Ovary (tissue), 3 donors: ENCODE data around the gene CCDC187.

Experiments
- EP300 ChIP-seq: sonication (generic); formaldehyde crosslinking; IDR thresholded peaks from one replicate; pipeline ENCODE4 v1.6.1; 2017; ENCODE audit warnings: antibody characterized with exemption
- POLR2A ChIP-seq: fragments of 450-650 bp; IDR thresholded peaks from one replicate; pipeline ENCODE4 v1.6.1; 2017; ENCODE audit warnings: antibody characterized with exemption, mild to moderate bottlenecking, moderate library complexity
- TF ChIP-seq, protein P1 (sequence below), 3 donors: fragments of 450-650 bp in 2 of 3; fragments of 200-600 bp in 1 of 3; IDR thresholded peaks; one replicate each; pipeline versions ENCODE4 v1.5.1 to v1.8.0; 2016 to 2022; ENCODE audit warnings: antibody characterized with exemption in 3 of 3, mild to moderate bottlenecking in 1 of 3
- donor health status: DM: no; HTN: no; CAD: no.

DNA sequence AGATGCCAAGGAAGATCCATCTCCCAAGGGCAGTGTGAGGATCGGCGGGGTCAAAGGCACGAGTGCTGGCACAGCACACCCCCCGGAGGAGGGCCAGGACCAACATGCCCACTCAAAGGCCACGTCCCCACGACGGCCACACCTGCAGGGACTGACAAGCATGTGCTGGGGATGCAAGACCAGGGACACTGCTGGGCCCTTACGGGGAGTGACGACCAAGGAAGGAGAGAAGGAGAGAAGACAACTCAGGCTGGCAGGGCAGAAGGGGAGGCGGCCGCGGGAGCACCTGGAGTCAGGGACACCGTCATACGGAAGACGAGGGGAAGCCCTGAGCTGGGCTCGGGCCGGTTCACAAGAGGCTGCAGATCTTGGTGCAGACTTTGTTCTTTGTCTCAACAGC, 68.7 kb downstream of the CCDC187 start:
- TF ChIP-seq POLR2A (no peak), EP300 (no peak)
- TF ChIP-seq, protein P1, sequence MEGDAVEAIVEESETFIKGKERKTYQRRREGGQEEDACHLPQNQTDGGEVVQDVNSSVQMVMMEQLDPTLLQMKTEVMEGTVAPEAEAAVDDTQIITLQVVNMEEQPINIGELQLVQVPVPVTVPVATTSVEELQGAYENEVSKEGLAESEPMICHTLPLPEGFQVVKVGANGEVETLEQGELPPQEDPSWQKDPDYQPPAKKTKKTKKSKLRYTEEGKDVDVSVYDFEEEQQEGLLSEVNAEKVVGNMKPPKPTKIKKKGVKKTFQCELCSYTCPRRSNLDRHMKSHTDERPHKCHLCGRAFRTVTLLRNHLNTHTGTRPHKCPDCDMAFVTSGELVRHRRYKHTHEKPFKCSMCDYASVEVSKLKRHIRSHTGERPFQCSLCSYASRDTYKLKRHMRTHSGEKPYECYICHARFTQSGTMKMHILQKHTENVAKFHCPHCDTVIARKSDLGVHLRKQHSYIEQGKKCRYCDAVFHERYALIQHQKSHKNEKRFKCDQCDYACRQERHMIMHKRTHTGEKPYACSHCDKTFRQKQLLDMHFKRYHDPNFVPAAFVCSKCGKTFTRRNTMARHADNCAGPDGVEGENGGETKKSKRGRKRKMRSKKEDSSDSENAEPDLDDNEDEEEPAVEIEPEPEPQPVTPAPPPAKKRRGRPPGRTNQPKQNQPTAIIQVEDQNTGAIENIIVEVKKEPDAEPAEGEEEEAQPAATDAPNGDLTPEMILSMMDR (IDR thresholded peaks at IDR 0.05) = no peak
